Loucy (cell line): ENCODE data around the gene WRAP73.

Experiments used
- H2AFZ ChIP-seq: fragments of 200-600 bp; sonication (generic); 2 replicates; pipeline ENCODE4 v1.6.0; 2016; ENCODE audit warnings: antibody characterized with exemption, mild to moderate bottlenecking, low read length, moderate library complexity
- H3F3A ChIP-seq: fragments of 200-600 bp; 2 replicates; pipeline ENCODE4 v1.6.0; 2016; ENCODE audit warnings: antibody characterized with exemption, low read depth, mild to moderate bottlenecking
- H3K27me3 ChIP-seq: fragments of 200-600 bp; sonication (generic); 2 replicates; pipeline ENCODE4 v1.6.1; 2014; ENCODE audit warnings: low read length, mild to moderate bottlenecking; ENCODE audit not compliant: insufficient read depth, poor library complexity, severe bottlenecking
- H3K36me3 ChIP-seq: fragments of 200-600 bp; sonication (generic); 2 replicates; pipeline ENCODE4 v1.6.1; 2016; ENCODE audit warnings: low read length; ENCODE audit not compliant: insufficient read depth
- H3K4me1 ChIP-seq: fragments of 200-600 bp; sonication (generic); 2 replicates; pipeline ENCODE4 v1.5.1; 2014; ENCODE audit warnings: low read length, mild to moderate bottlenecking; ENCODE audit not compliant: insufficient read depth, poor library complexity, severe bottlenecking
- H3K4me2 ChIP-seq: fragments of 200-600 bp; sonication (generic); 2 replicates; pipeline ENCODE4 v1.6.0; 2014; ENCODE audit warnings: antibody characterized with exemption, low read length, low read depth, mild to moderate bottlenecking; ENCODE audit not compliant: poor library complexity, severe bottlenecking
- H3K4me3 ChIP-seq: fragments of 200-600 bp; sonication (generic); 2 replicates; pipeline ENCODE4 v1.5.1; 2014; ENCODE audit warnings: low read length, mild to moderate bottlenecking, mixed read lengths; ENCODE audit not compliant: poor library complexity, severe bottlenecking
- H3K79me2 ChIP-seq: fragments of 200-600 bp; sonication (generic); 2 replicates; pipeline ENCODE4 v1.6.1; 2014; ENCODE audit warnings: low read length; ENCODE audit not compliant: insufficient read depth
- H3K9ac ChIP-seq: fragments of 200-600 bp; sonication (generic); 2 replicates; pipeline ENCODE4 v1.6.0; 2014; ENCODE audit warnings: mild to moderate bottlenecking, low read depth, low read length, moderate library complexity; ENCODE audit not compliant: poor library complexity, severe bottlenecking
- H3K9me2 ChIP-seq: fragments of 200-600 bp; sonication (generic); replicated peaks from 2 replicates; pipeline ENCODE4 v1.6.1; 2016; ENCODE audit warnings: low read depth, low read length, mixed read lengths
- H3K9me3 ChIP-seq: fragments of 200-600 bp; sonication (generic); 2 replicates; pipeline ENCODE4 v1.6.1; 2014; ENCODE audit warnings: mild to moderate bottlenecking, antibody characterized with exemption, low read length, low read depth; ENCODE audit not compliant: insufficient read depth
- H4K20me1 ChIP-seq: fragments of 200-600 bp; sonication (generic); 2 replicates; pipeline ENCODE4 v1.6.0; 2014; ENCODE audit warnings: antibody characterized with exemption, low read length, mild to moderate bottlenecking; ENCODE audit not compliant: insufficient read depth, poor library complexity, severe bottlenecking
- EZH2phosphoT487 ChIP-seq: fragments of 200-600 bp; IDR thresholded peaks from 2 replicates; pipeline ENCODE4 v1.6.1; 2018; ENCODE audit warnings: antibody characterized with exemption, mild to moderate bottlenecking, moderate library complexity, borderline replicate concordance
- TF ChIP-seq, protein P1 (sequence below): fragments of 200-600 bp; sonication (generic); conservative IDR thresholded peaks from 2 replicates; pipeline ENCODE4 v1.5.1; 2014; ENCODE audit warnings: mild to moderate bottlenecking, antibody characterized with exemption, low read length

Gene WRAP73

DNA sequence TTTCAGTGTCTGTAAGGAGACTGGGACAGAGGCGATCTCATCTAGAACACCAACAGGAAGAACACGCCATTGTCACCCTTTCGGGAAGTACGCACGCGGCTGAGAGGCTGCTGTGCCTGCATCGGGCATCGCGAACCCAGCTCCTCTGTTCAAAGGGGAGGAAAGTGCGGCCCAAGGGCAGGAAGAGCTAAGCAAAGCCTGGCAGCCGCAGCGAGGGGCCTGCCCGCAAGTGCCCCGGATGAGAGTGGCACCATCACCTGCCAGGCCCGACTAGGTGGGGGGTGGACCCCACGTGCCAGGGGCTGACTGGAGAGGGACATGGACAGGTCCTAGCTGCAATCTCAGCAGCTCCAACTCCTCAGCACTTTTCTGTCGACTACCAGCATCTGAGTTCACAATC is 17.6 kb downstream of the WRAP73 start:
- TF ChIP-seq EZH2phosphoT487: no peak
- TF ChIP-seq, protein P1, sequence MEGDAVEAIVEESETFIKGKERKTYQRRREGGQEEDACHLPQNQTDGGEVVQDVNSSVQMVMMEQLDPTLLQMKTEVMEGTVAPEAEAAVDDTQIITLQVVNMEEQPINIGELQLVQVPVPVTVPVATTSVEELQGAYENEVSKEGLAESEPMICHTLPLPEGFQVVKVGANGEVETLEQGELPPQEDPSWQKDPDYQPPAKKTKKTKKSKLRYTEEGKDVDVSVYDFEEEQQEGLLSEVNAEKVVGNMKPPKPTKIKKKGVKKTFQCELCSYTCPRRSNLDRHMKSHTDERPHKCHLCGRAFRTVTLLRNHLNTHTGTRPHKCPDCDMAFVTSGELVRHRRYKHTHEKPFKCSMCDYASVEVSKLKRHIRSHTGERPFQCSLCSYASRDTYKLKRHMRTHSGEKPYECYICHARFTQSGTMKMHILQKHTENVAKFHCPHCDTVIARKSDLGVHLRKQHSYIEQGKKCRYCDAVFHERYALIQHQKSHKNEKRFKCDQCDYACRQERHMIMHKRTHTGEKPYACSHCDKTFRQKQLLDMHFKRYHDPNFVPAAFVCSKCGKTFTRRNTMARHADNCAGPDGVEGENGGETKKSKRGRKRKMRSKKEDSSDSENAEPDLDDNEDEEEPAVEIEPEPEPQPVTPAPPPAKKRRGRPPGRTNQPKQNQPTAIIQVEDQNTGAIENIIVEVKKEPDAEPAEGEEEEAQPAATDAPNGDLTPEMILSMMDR: no peak
- H3F3A ChIP-seq: no peaks in the 10 kb centered on the region
- peaks cover 42% of the 10 kb centered on the region; the same call in 1 of the 2 replicates for H3K36me3 ChIP-seq
- H3K9me2 ChIP-seq: no peaks in the 10 kb centered on the region
- no peak overlapping the region for H3K9ac ChIP-seq
- no peak overlapping the region for H3K4me2 ChIP-seq
- H4K20me1 ChIP-seq: no peaks in the 10 kb centered on the region
- H3K4me1 ChIP-seq: no peaks in the 10 kb centered on the region
- H3K27me3 ChIP-seq: no peaks in the 10 kb centered on the region
- H3K79me2 ChIP-seq: no peaks in the 10 kb centered on the region
- no peak overlapping the region for H3K4me3 ChIP-seq
- H2AFZ ChIP-seq: no peak overlapping the region
- no peaks in the 10 kb centered on the region for H3K9me3 ChIP-seq

DNA sequence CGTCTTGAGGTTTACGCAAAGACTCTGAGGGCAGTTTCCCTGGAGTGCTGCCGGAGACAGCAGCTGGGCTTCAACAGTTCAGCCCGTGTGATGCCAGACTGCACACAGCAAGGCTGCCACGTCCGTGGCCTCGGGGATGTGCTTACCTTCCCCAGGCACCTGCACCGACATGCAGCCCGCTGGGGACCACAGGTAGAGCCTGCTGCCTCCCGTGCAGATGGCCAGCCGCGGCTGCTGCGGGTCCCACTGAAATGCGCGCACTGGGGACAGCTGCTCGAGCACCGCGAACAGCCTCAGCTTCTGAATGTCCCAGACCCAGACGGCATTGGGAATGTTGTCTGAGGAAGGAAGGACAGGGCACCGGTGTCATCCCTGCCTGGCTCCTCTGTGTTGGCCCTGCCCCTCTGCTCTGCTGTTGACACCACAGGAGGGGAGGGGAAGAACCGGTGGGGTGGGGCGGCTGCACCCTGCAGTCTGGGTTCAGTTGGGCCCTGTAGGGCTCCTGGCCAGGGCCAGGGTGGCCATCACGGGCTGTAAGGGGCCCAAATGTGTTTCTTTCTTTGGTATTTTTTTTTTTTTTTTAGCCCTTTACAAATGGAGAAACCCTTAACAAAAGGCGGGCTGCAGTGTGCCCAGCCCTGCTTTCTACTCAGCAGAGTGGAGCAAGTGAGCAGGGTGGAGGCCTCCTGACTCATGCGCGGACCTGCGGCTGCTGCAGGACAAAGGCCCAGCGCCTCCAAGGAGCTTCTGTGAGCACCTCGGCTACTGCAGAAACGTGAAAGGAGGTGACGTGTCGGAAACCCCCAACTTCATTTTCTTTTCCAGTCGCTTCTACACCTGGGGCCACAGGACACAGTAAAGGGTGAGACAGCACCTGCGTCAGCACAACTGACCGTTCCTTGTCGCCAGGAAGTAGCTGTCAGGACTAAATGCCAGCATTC is 18.3 kb downstream of the WRAP73 start:
- Histone ChIP-seq H3K4me1 (no peaks in the 10 kb centered on the region), H3K9ac (no peak overlapping the region), H3K9me3 (no peaks in the 10 kb centered on the region), H3K4me3 (no peak overlapping the region), H3K27me3 (no peaks in the 10 kb centered on the region), H2AFZ (no peak overlapping the region), H3K79me2 (no peaks in the 10 kb centered on the region), H3F3A (no peaks in the 10 kb centered on the region), H3K9me2 (no peaks in the 10 kb centered on the region), H3K36me3 (peaks cover 35% of the 10 kb centered on the region; the same call in 1 of the 2 replicates), H4K20me1 (no peaks in the 10 kb centered on the region), H3K4me2 (no peak overlapping the region)
- no peak for TF ChIP-seq EZH2phosphoT487
- TF ChIP-seq, protein P1: no peak

DNA sequence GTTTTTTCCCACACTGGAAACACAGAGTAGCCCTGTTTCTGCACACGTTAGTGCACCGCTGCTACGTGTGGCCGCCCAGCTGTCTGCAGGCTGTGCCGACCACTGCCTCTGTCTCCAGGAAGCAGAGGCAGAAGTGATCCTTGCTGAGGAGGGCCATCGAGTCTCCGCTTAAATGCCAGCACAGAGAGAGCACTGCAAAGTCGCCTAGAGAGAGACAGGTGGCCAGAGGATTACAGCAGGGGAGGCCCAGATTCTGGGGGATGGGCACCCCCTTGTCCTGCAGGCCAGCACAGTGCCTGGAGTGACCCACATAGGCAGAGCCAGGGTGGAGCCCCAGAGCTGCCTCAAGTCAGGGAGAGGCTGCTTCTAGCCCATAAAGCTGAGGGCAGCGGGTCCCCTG is 19.0 kb downstream of the WRAP73 start:
- H3K9ac ChIP-seq: no peak overlapping the region
- H3K4me1 ChIP-seq: peaks cover under 1% of the 10 kb centered on the region
- H2AFZ ChIP-seq: no peak overlapping the region
- no peaks in the 10 kb centered on the region for H3K9me3 ChIP-seq
- H4K20me1 ChIP-seq: no peaks in the 10 kb centered on the region
- H3K4me2 ChIP-seq: no peak overlapping the region
- no peaks in the 10 kb centered on the region for H3F3A ChIP-seq
- peaks cover 28% of the 10 kb centered on the region; the same call in 1 of the 2 replicates for H3K36me3 ChIP-seq
- H3K79me2 ChIP-seq: 0 out of 2 replicates have a peak, but pooled peaks cover 2% of the 10 kb centered on the region
- H3K27me3 ChIP-seq: no peaks in the 10 kb centered on the region
- H3K9me2 ChIP-seq: no peaks in the 10 kb centered on the region
- no peak overlapping the region for H3K4me3 ChIP-seq
- TF ChIP-seq EZH2phosphoT487: no peak
- TF ChIP-seq, protein P1: no peak
